Spleen (tissue), 7 donors: ENCODE measurements around the gene ALMS1.

ENCODE experiments used
- CTCF ChIP-seq, 11 experiments: fragments of 200-600 bp in 7 of 11; fragments of 450-650 bp in 4 of 11; sonication (generic) in 4 of 11; IDR thresholded peaks in 8 of 11; conservative IDR thresholded peaks in 3 of 11; 1 replicate in 7 of 11; 2 replicates in 4 of 11; pipeline versions ENCODE4 v1.4.0 to v1.8.0; 2016 to 2021; ENCODE audit warnings: antibody characterized with exemption in 11 of 11, inconsistent platforms in 4 of 11, mild to moderate bottlenecking in 1 of 11
- POLR2A ChIP-seq, 3 donors: fragments of 450-650 bp; IDR thresholded peaks; one replicate each; pipeline ENCODE4 v1.5.1; 2017; ENCODE audit warnings: antibody characterized with exemption in 3 of 3, mild to moderate bottlenecking in 1 of 3
- POLR2AphosphoS5 ChIP-seq, 3 donors: sonication (generic); formaldehyde crosslinking; IDR thresholded peaks; one replicate each; pipeline ENCODE4 v1.5.1; 2017; ENCODE audit warnings: antibody characterized with exemption in 3 of 3
- donor health status: DM: no; HTN: no; CAD: no; lungs with moderate emphysema.
- donor health status: DM: no; HTN: no; CAD: no.
- donor health status: DM: no; HTN: no; CAD: no.

DNA sequence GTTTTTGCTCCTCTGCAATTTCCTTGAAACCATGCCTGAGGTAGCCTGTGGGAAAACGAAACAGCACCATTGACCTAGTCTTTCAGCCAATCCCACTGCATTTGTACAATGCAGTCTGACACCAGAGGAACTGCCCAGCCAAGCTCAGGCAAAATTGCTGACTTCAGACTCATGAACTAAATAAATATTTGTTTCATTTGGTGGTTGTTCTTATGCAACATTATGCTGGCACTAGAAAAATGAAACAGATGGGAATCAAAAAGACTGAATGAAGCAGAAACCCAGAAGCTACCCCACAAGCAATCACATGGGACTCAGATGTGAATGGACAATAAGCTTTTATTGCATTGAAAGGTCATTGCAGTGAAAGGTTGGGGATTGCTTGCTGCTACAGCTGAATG, 254.9 kb downstream of the ALMS1 start:
- TF ChIP-seq POLR2A (IDR thresholded peaks at IDR 0.05) = no peak
- TF ChIP-seq CTCF (IDR thresholded peaks at IDR 0.05 in 8 of 11, conservative IDR thresholded peaks at IDR 0.05 in 3 of 11) = no peak
- TF ChIP-seq POLR2AphosphoS5 (IDR thresholded peaks at IDR 0.05) = peak in 1 of 3 donors; percentile 31
